ENCODE data around the gene KNDC1. TPM values are rescaled to one million over a fixed set of nuclear protein-coding genes. Genes with fewer than 3 reads are reported as not detected.
"Not testable (repeated sequence)": the region's sequence is repeated elsewhere in the genome, so short reads cannot be mapped to it uniquely, and the experiment has no call there.

KNDC1 gene
- polyA plus RNA-seq, 1 donor from 2014 or later: 4.3 TPM

GRCh38 chr10:133264461-133264860 is 104.4 kb downstream of the KNDC1 start:
- Histone ChIP-seq H3K36me3 (ENCODE audit: insufficient read depth, low read length) (no peaks in the 10 kb centered on the region), H3K4me3 (ENCODE audit: low read length) (no peak overlapping the region), H3K9me2 (ENCODE audit: insufficient read depth, low read length) (no peaks in the 10 kb centered on the region), H2AFZ (ENCODE audit: low read depth, low read length) (no peak overlapping the region), H3F3A (ENCODE audit: insufficient read depth, low read length, poor library complexity, severe bottlenecking) (no peaks in the 10 kb centered on the region), H4K20me1 (ENCODE audit: insufficient read depth) (no peaks in the 10 kb centered on the region), H3K9ac (ENCODE audit: low read length) (no peak overlapping the region), H3K79me2 (replicated peaks; ENCODE audit: insufficient read depth, low read length) (no peaks in the 10 kb centered on the region), H3K9me3 (ENCODE audit: low read length) (no peaks in the 10 kb centered on the region), H3K27ac (ENCODE audit: low read length) (no peak overlapping the region), H3K27me3 (ENCODE audit: insufficient read depth, low read depth, low read length) (no peaks in the 10 kb centered on the region), H3K4me2 (ENCODE audit: low read length) (no peak overlapping the region)
- no peak for TF ChIP-seq EZH2 (IDR thresholded peaks at IDR 0.05; ENCODE audit: borderline replicate concordance, insufficient read depth, low read length, poor library complexity, severe bottlenecking)
- TF ChIP-seq MXI1 (conservative IDR thresholded peaks at IDR 0.05; ENCODE audit: poor library complexity, severe bottlenecking): no peak
- no peak for TF ChIP-seq RAD21 (conservative IDR thresholded peaks at IDR 0.05)
- no peak for TF ChIP-seq TAF1 (IDR thresholded peaks at IDR 0.05; ENCODE audit: low read depth)
- TF ChIP-seq SMC3 (conservative IDR thresholded peaks at IDR 0.05; ENCODE audit: poor library complexity): no peak
- no peak for TF ChIP-seq POLR2AphosphoS5 (IDR thresholded peaks at IDR 0.05)
- no peak for TF ChIP-seq REST (IDR thresholded peaks at IDR 0.05; ENCODE audit: borderline replicate concordance)
- TF ChIP-seq EP300 (conservative IDR thresholded peaks at IDR 0.05; ENCODE audit: poor library complexity, severe bottlenecking): no peak
- no peak for TF ChIP-seq CTCF (IDR thresholded peaks at IDR 0.05; ENCODE audit: poor library complexity, severe bottlenecking)

- H3F3A ChIP-seq (ENCODE audit: insufficient read depth, low read length, poor library complexity, severe bottlenecking); H3K9me2 ChIP-seq (ENCODE audit: insufficient read depth, low read length); H3K27me3 ChIP-seq (ENCODE audit: insufficient read depth, low read depth, low read length); H3K4me2 ChIP-seq (ENCODE audit: low read length); H3K36me3 ChIP-seq (ENCODE audit: insufficient read depth, low read length); H3K9me3 ChIP-seq (ENCODE audit: low read length); H3K27ac ChIP-seq (ENCODE audit: low read length); H3K9ac ChIP-seq (ENCODE audit: low read length); H4K20me1 ChIP-seq (ENCODE audit: insufficient read depth); H2AFZ ChIP-seq (ENCODE audit: low read depth, low read length); H3K79me2 ChIP-seq (replicated peaks; ENCODE audit: insufficient read depth, low read length); H3K4me3 ChIP-seq (ENCODE audit: low read length): not testable (repeated sequence)
Measured at GRCh38 chr10:133265052-133265451, 105.0 kb downstream of the KNDC1 start.
